Stimulated activated naive CD4-positive, alpha-beta T cell treated with Interleukin-2 at 50 U/mL for 16 hours (primary cell): ENCODE measurements around the gene LDLRAD4.

Experiments
- DNase-seq: peaks from one replicate; lab custom pipeline; 2025; lab: John Stamatoyannopoulos, UW

Gene LDLRAD4

GRCh38 chr18:13406736-13407135 lies 188.2 kb downstream of the LDLRAD4 start:
- DNase-seq, result no peak

- DNase-seq, result no peak
Observed at GRCh38 chr18:13407484-13407883, 188.9 kb downstream of the LDLRAD4 start.

GRCh38 chr18:13409026-13409425 lies 190.5 kb downstream of the LDLRAD4 start:
- DNase-seq, result no peak

GRCh38 chr18:13409997-13410396 lies 191.4 kb downstream of the LDLRAD4 start:
- DNase-seq, result no peak

- no peak for DNase-seq
Observed at GRCh38 chr18:13410471-13410870, 191.9 kb downstream of the LDLRAD4 start.

- DNase-seq, result no peak
Observed at GRCh38 chr18:13412017-13412416, 193.5 kb downstream of the LDLRAD4 start.

GRCh38 chr18:13412901-13413300 lies 194.3 kb downstream of the LDLRAD4 start:
- DNase-seq, result no peak

GRCh38 chr18:13414102-13414501 lies 195.5 kb downstream of the LDLRAD4 start:
- no peak for DNase-seq

- no peak for DNase-seq
Observed at GRCh38 chr18:13414521-13414920, 196.0 kb downstream of the LDLRAD4 start.

- DNase-seq, result no peak
Observed at GRCh38 chr18:13415736-13416135, 197.2 kb downstream of the LDLRAD4 start.

- no peak for DNase-seq
Observed at GRCh38 chr18:13416208-13416607, 197.6 kb downstream of the LDLRAD4 start.

- DNase-seq, result no peak
Observed at GRCh38 chr18:13416848-13417247, 198.3 kb downstream of the LDLRAD4 start.

- DNase-seq, result no peak
Observed at GRCh38 chr18:13418013-13418710, 199.6 kb downstream of the LDLRAD4 start.

GRCh38 chr18:13420969-13421686 lies 202.6 kb downstream of the LDLRAD4 start:
- no peak for DNase-seq

- no peak for DNase-seq
Observed at GRCh38 chr18:13422541-13423147, 204.1 kb downstream of the LDLRAD4 start.

GRCh38 chr18:13423352-13423751 lies 204.8 kb downstream of the LDLRAD4 start:
- no peak for DNase-seq

- DNase-seq, result no peak
Observed at GRCh38 chr18:13424363-13424762, 205.8 kb downstream of the LDLRAD4 start.

- DNase-seq, result no peak
Observed at GRCh38 chr18:13425357-13426091, 207.0 kb downstream of the LDLRAD4 start.

- no peak for DNase-seq
Observed at GRCh38 chr18:13427354-13427753, 208.8 kb downstream of the LDLRAD4 start.

GRCh38 chr18:13428319-13428718 lies 209.8 kb downstream of the LDLRAD4 start:
- no peak for DNase-seq

GRCh38 chr18:13429016-13429415 lies 210.5 kb downstream of the LDLRAD4 start:
- no peak for DNase-seq

GRCh38 chr18:13429884-13430510 lies 211.4 kb downstream of the LDLRAD4 start:
- DNase-seq, result no peak
